Body of pancreas (tissue), 4 donors: ENCODE results near the gene CTAG1A. TPM values are rescaled to one million over a fixed set of nuclear protein-coding genes. Genes with fewer than 3 reads are reported as not detected.
"Not testable (repeated sequence)": the region's sequence is repeated elsewhere in the genome, so short reads cannot be mapped to it uniquely, and the experiment has no call there.

Experiments used
- ATAC-seq: fragments of 150-250 bp; one replicate; pipeline ENCODE4 v1.9.1; 2016
- DNase-seq, 4 donors: peaks; one replicate each; pipeline ENCODE4 v3.0.0-alpha.2; 2019
- H3K27ac ChIP-seq, 4 donors: fragments of 200-600 bp; sonication (generic); 1 replicate in 3 of 4; 2 replicates in 1 of 4; pipeline versions ENCODE4 v1.5.1 to v1.6.1; 2016 to 2019; ENCODE audit warnings: mild to moderate bottlenecking in 1 of 4, mixed read lengths in 1 of 4, moderate library complexity in 1 of 4
- H3K27me3 ChIP-seq, 2 donors: fragments of 200-600 bp; sonication (generic); one replicate each; pipeline ENCODE4 v1.6.0; 2016; ENCODE audit warnings: mild to moderate bottlenecking in 1 of 2
- H3K36me3 ChIP-seq, 2 donors: fragments of 200-600 bp; sonication (generic); replicated peaks in 1 of 2; 2 replicates each; pipeline ENCODE4 v1.5.1; 2016; ENCODE audit warnings: low read depth in 2 of 2; ENCODE audit not compliant: insufficient read depth in 1 of 2
- H3K4me1 ChIP-seq: fragments of 200-600 bp; sonication (generic); one replicate; pipeline ENCODE4 v1.6.0; 2016
- H3K4me3 ChIP-seq, 2 donors: fragments of 200-600 bp; sonication (generic); 1 replicate in 1 of 2; 2 replicates in 1 of 2; pipeline ENCODE4 v1.5.1; 2016 to 2019
- H3K9me3 ChIP-seq, 3 donors: fragments of 200-600 bp; sonication (generic); 1 replicate in 2 of 3; 2 replicates in 1 of 3; pipeline ENCODE4 v1.5.1; 2016
- CTCF ChIP-seq, 7 experiments: fragments of 450-650 bp in 4 of 7; fragments of 200-600 bp in 3 of 7; sonication (generic) in 3 of 7; IDR thresholded peaks; one replicate each; pipeline ENCODE4 v1.5.1; 2016 to 2019; ENCODE audit warnings: antibody characterized with exemption in 7 of 7
- POLR2A ChIP-seq, 3 donors: fragments of 450-650 bp; IDR thresholded peaks; one replicate each; pipeline ENCODE4 v1.6.1; 2016; ENCODE audit warnings: antibody characterized with exemption in 3 of 3, mild to moderate bottlenecking in 2 of 3
- WGBS, 2 donors: methylation state at CpG; one replicate each; pipeline ENCODE4 v1.1.5; 2017; 5-methylcytosine and 5-hydroxymethylcytosine counted together
- intact Hi-C: fragments of 100-400 bp; cut with DNase I; formaldehyde crosslinking; loops from one replicate; pipeline ENCODE4 v1.15.1; 2023
- total RNA-seq, 2 donors: library from RNA; depleted of rRNA; stranded (reverse); fragments of >200 nt; gene quantifications; one replicate each; pipeline ENCODE4 v1.1.0, GENCODE V29; 2016

CTAG1A gene
- total RNA-seq, 2 donors from 2014 or later, result not detected

- 52 to 70% methylated on average over 5 to 6 of the region's 13 CpGs for WGBS, 2 donors
- TF ChIP-seq CTCF (IDR thresholded peaks at IDR 0.05) (no peak), POLR2A (IDR thresholded peaks at IDR 0.05) (no peak)
- H3K36me3 ChIP-seq, result no peaks in the 10 kb centered on the region
- H3K27ac ChIP-seq, result no peak overlapping the region
- H3K4me3 ChIP-seq, result no peak overlapping the region
- peak; percentile 70 for ATAC-seq
- H3K4me1 ChIP-seq, result no peaks in the 10 kb centered on the region
- no peaks in the 10 kb centered on the region for H3K9me3 ChIP-seq
- DNase-seq, result peak in 2 of 4 donors; percentile 6 to 25
- intact Hi-C loops, result no loop called here
- H3K27me3 ChIP-seq, result no peaks in the 10 kb centered on the region
Measured at GRCh38 chrX:154603438-154604430, 18.8 kb downstream of the CTAG1A start.

- intact Hi-C loops, result no loop called here
- DNase-seq (no peak), ATAC-seq (no peak)
- H3K4me1 ChIP-seq, result no peaks in the 10 kb centered on the region
- 67 to 82% methylated on average over 5 to 6 of the region's 6 CpGs for WGBS, 2 donors
- no peaks in the 10 kb centered on the region for H3K27me3 ChIP-seq
- no peaks in the 10 kb centered on the region for H3K9me3 ChIP-seq
- no peak overlapping the region for H3K27ac ChIP-seq
- H3K4me3 ChIP-seq, result no peak overlapping the region
- H3K36me3 ChIP-seq, result no peaks in the 10 kb centered on the region
- TF ChIP-seq CTCF (IDR thresholded peaks at IDR 0.05) (no peak), POLR2A (IDR thresholded peaks at IDR 0.05) (no peak)
Measured at GRCh38 chrX:154605566-154605965, 20.6 kb downstream of the CTAG1A start.

- H3K36me3 ChIP-seq, result no peaks in the 10 kb centered on the region
- no peak overlapping the region for H3K27ac ChIP-seq
- WGBS, 2 donors, result 51 to 60% methylated on average over 6 of the region's 6 CpGs
- no peaks in the 10 kb centered on the region for H3K27me3 ChIP-seq
- intact Hi-C loops, result no loop called here
- DNase-seq (no peak), ATAC-seq (no peak)
- no peak overlapping the region for H3K4me3 ChIP-seq
- H3K9me3 ChIP-seq, result no peaks in the 10 kb centered on the region
- TF ChIP-seq POLR2A (IDR thresholded peaks at IDR 0.05), result no peak
- TF ChIP-seq CTCF (IDR thresholded peaks at IDR 0.05), result no peak
- no peaks in the 10 kb centered on the region for H3K4me1 ChIP-seq
Measured at GRCh38 chrX:154607370-154607769, 22.4 kb downstream of the CTAG1A start.

- H3K4me3 ChIP-seq, H3K4me1 ChIP-seq, DNase-seq, H3K27ac ChIP-seq, ATAC-seq, H3K9me3 ChIP-seq, H3K27me3 ChIP-seq, intact Hi-C loops, H3K36me3 ChIP-seq: not testable (repeated sequence)
- WGBS, 2 donors, result 80 to 100% methylated on average over 4 of the region's 11 CpGs
Measured at GRCh38 chrX:154607976-154608375, 23.0 kb downstream of the CTAG1A start.

- H3K27me3 ChIP-seq, DNase-seq, H3K36me3 ChIP-seq, H3K27ac ChIP-seq, ATAC-seq, H3K9me3 ChIP-seq, H3K4me3 ChIP-seq, H3K4me1 ChIP-seq, intact Hi-C loops: not testable (repeated sequence)
- 85 to 86% methylated on average over 4 to 8 of the region's 12 CpGs for WGBS, 2 donors
Measured at GRCh38 chrX:154608823-154609222, 23.9 kb downstream of the CTAG1A start.

GRCh38 chrX:154611146-154611545, 26.2 kb downstream of the CTAG1A start:
- ATAC-seq, H3K27me3 ChIP-seq, H3K4me3 ChIP-seq, H3K36me3 ChIP-seq, intact Hi-C loops, H3K9me3 ChIP-seq, H3K4me1 ChIP-seq, DNase-seq, H3K27ac ChIP-seq: not testable (repeated sequence)
- 91% methylated on average over 12 of the region's 12 CpGs for WGBS, 2 donors

- H3K27me3 ChIP-seq, H3K9me3 ChIP-seq, DNase-seq, intact Hi-C loops, ATAC-seq, H3K27ac ChIP-seq, H3K36me3 ChIP-seq, H3K4me1 ChIP-seq, H3K4me3 ChIP-seq: not testable (repeated sequence)
- WGBS, 2 donors, result 0 to 5% methylated on average over 2 to 3 of the region's 12 CpGs
Measured at GRCh38 chrX:154613586-154613985, 28.7 kb downstream of the CTAG1A start.

- H3K9me3 ChIP-seq, DNase-seq, H3K27ac ChIP-seq, H3K27me3 ChIP-seq, H3K36me3 ChIP-seq, ATAC-seq, H3K4me3 ChIP-seq, intact Hi-C loops, H3K4me1 ChIP-seq: not testable (repeated sequence)
- WGBS, 2 donors, result no CpG with 5 or more reads among the region's 28 CpGs
Measured at GRCh38 chrX:154619182-154619581, 34.2 kb downstream of the CTAG1A start, which contains the start of gene CTAG1B. Gene CTAG1B (minus strand): TSS chrX:154619282. CDS start chrX:154619218, 64 bp downstream.
